Mesodermal cell (in vitro differentiated cells): ENCODE results near the gene DGKQ.
A peak's percentile ranks its signal among the peaks of the same experiment; 100 is the strongest.
"Not testable (repeated sequence)": the region's sequence is repeated elsewhere in the genome, so short reads cannot be mapped to it uniquely, and the experiment has no call there.

Source experiments
- H3K27ac ChIP-seq: 2 replicates; pipeline ENCODE4 v1.7.0; 2013; ENCODE audit warnings: mild to moderate bottlenecking, low read depth, low read length, moderate library complexity; ENCODE audit not compliant: severe bottlenecking
- H3K36me3 ChIP-seq: 2 replicates; pipeline ENCODE4 v1.7.1; 2013; ENCODE audit warnings: mild to moderate bottlenecking, low read length, moderate library complexity; ENCODE audit not compliant: control insufficient read depth, insufficient read depth
- H3K4me1 ChIP-seq: one replicate; pipeline ENCODE4 v1.7.1; 2013; ENCODE audit warnings: mild to moderate bottlenecking, low read length; ENCODE audit not compliant: insufficient read depth, control insufficient read depth, poor library complexity, severe bottlenecking
- H3K4me3 ChIP-seq: 2 replicates; pipeline ENCODE4 v1.7.0; 2013; ENCODE audit warnings: low read length, control low read depth, mild to moderate bottlenecking; ENCODE audit not compliant: insufficient read depth, poor library complexity, severe bottlenecking; ENCODE audit errors: extremely low read depth
- H3K9me3 ChIP-seq: 2 replicates; pipeline ENCODE4 v1.7.1; 2013; ENCODE audit warnings: mild to moderate bottlenecking, low read length, moderate library complexity; ENCODE audit not compliant: control insufficient read depth
- WGBS, 2 experiments: methylation state at CpG; one replicate each; pipeline ENCODE4 v1.1.5; 2013; ENCODE audit warnings: missing lambda C conversion rate in 2 of 2; ENCODE audit not compliant: insufficient coverage in 2 of 2; 5-methylcytosine and 5-hydroxymethylcytosine counted together

Gene DGKQ

DNA sequence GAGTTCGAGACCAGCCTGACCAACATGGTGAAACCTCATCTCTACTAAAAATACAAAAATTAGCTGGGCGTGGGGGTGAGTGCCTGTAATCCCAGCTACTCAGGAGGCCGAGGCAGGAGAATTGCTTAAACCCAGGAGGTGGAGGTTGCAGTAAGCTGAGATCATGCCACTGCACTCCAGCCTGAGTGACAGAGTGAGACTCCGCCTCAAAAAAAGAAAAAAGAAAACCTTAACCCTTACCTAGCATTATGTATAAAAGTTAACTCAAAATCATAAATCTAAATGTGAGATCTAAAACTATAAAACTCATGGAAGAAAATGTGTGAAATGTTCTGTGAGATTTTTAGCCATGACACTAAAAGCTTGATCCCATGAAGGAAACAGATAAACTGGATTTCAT is 33.9 kb downstream of the DGKQ start:
- not testable (repeated sequence) for H3K36me3 ChIP-seq, H3K4me1 ChIP-seq, H3K9me3 ChIP-seq, H3K27ac ChIP-seq, H3K4me3 ChIP-seq
- 50 to 58% methylated on average over 1 to 2 of the region's 4 CpGs for WGBS, 2 experiments

DNA sequence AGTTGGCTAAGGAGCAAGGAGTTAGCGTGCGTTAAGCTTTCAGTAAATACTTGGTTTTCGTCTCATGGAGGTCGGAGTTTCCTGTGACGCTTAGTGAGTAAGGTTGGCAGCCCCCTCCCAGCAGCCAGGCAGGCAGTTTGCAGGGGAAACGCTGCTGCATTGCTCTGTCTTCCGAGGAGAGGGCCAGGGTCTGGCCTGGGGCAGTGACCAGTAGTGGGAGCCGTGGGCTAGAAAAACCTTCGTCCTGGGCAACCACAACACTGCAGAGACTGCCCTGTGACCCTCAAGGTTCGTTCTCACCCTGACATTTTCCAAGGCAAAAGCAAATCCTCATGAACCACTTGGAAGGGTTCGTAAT is 40.7 kb downstream of the DGKQ start:
- WGBS, 2 experiments = 3 to 8% methylated on average over 10 of the region's 11 CpGs
- H3K4me1 ChIP-seq = peaks cover 5% of the 10 kb centered on the region
- peak overlapping the region; percentile 99 for H3K4me3 ChIP-seq
- no peaks in the 10 kb centered on the region for H3K36me3 ChIP-seq
- H3K27ac ChIP-seq = peak overlapping the region; percentile 72
- H3K9me3 ChIP-seq = no peaks in the 10 kb centered on the region

DNA sequence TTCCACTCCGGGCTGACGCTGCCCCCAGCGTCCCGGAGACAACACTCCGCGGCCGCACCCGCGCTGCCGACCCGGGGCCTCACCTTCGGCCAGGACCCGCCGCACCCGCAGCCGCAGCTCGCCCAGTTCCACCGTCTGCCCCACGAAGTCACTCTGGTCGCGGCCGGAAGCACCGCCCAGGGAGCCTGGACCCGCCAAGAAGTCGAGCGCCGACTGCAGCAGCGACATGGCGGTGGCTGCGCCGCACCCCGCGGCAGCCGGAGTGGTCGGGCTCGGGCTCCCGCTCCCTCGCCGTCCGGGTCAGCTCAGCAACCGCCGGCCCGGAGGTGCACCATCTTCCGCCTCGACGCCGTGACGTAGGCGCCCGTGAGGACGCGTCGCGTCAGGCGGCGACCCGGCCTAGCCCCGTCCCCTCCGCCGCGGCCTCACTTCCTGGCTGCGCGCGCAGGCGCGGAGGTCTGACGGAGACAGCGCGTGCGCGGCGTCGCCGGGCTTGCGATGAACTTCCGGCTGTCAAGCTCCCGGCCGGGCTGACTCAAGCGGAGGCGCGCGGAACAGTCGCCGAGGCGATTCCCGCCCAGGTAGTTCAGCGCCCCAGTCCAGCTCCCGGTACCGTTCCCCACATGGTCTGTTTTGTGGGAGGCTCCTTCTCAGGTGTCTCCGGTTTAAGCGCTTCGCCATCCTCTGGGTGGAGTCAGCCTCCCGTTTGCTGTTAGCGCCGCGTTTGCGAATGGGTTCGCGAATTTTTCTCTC is 41.2 kb downstream of the DGKQ start, which contains the start of the genes GAK and TMEM175:
Gene GAK, minus strand, starts transcription at position 357 of the 753 bp plus-strand sequence. Its CDS starts 129 bp downstream, at position 228.
Gene TMEM175, plus strand, starts transcription at position 501 of the 753 bp plus-strand sequence. CDS start 15,280 bp downstream, outside the sequence.
- H3K9me3 ChIP-seq = no peaks in the 10 kb centered on the region
- peak within 1 kb of the TSS; percentile 73 for H3K27ac ChIP-seq
- peaks cover 5% of the 10 kb centered on the region for H3K4me1 ChIP-seq
- H3K4me3 ChIP-seq = peak within 1 kb of the TSS; percentile 99
- no peaks in the 10 kb centered on the region for H3K36me3 ChIP-seq
- WGBS, 2 experiments = 0% methylated on average over 92 to 99 of the region's 99 CpGs

DNA sequence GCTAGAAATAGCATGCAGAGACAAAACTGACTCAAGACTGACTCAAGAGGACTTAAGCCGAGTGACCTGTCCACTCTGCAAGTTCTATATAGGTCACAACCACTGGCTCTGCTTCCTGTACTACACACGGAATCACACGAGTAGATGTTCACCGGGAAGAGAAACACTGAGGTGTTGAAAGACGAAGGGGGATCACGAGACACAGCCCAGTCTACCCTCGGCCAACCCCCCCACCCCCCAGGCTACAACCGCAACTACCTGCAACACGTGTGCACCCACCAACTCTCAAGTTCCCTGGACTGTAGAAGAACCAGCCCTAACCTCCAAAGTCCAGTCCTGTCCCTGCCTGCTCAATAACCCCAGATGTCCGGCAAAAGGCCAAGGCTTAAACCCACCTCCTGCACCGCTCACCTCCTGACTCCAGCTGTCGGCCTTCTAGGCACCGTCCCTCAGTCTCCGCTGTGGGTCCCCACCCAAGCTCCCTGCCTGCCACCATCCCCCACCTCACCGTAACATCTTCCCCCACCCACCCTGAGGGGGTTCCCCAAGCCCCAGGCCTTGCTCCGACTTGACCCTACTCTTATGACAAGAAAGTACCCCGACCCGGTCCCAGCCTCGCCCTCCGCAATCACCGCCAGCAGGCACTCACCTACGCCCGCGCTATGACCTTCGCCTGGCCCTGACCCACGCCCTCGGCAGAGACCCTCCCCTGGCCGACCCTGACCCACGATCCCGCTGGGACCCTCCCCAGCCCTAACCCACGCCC is 42.0 kb downstream of the DGKQ start:
- Histone ChIP-seq H3K9me3 (no peaks in the 10 kb centered on the region), H3K4me1 (peaks cover 5% of the 10 kb centered on the region), H3K36me3 (no peaks in the 10 kb centered on the region), H3K4me3 (peak overlapping the region; percentile 99), H3K27ac (peak overlapping the region; percentile 73)
- WGBS, 2 experiments = 7 to 11% methylated on average over 25 of the region's 31 CpGs

DNA sequence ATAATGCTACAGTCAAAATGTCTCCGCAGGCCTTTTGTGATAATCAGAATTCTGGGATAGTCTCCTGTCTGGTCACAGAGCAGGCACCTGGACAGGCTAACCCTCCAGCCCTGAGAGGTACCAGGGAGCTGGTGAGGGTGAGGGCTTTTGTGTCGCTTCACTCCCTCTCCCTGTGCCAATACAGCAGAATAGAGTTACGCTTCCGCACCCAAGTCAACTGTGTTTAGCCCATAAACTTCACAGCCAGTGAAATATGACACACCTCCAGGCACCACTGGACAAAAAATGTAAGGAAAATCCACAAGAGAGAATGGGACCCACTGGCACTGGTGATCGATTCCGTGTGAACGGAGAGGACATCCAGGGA is 42.6 kb downstream of the DGKQ start:
- Histone ChIP-seq H3K36me3 (no peaks in the 10 kb centered on the region), H3K4me3 (peak overlapping the region; percentile 99), H3K4me1 (peaks cover 5% of the 10 kb centered on the region), H3K9me3 (no peaks in the 10 kb centered on the region), H3K27ac (no peak overlapping the region)
- WGBS, 2 experiments = 80 to 86% methylated on average over 7 of the region's 7 CpGs

DNA sequence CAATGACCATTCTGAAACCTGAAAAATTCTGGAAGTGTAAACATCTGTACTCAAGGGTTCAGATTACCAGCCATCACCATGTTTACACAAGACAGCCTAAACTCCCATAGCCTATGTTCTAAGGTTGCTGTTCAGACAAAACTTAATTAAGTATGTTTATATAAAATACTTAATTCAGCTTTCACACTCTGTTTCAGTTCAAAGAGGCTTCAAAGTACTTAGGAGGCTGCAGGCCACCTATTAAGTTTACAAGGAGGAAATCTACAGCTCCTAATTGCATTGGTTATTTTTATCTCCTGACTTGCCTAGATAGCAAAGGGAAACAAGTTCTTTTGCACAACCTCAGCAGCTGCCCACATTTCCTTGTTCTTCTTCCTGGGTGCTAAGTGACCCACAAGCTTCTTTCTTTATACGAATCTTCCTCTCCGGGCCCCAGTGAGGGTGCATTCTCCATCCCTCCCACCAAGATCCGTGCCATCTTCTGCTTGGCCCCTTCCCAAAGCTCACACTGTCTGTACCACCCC is 43.3 kb downstream of the DGKQ start:
- no peaks in the 10 kb centered on the region for H3K9me3 ChIP-seq
- no peak overlapping the region for H3K4me3 ChIP-seq
- H3K4me1 ChIP-seq = peaks cover 8% of the 10 kb centered on the region
- no peak overlapping the region for H3K27ac ChIP-seq
- peaks cover 2% of the 10 kb centered on the region for H3K36me3 ChIP-seq
- 57 to 87% methylated on average over 1 to 3 of the region's 3 CpGs for WGBS, 2 experiments

DNA sequence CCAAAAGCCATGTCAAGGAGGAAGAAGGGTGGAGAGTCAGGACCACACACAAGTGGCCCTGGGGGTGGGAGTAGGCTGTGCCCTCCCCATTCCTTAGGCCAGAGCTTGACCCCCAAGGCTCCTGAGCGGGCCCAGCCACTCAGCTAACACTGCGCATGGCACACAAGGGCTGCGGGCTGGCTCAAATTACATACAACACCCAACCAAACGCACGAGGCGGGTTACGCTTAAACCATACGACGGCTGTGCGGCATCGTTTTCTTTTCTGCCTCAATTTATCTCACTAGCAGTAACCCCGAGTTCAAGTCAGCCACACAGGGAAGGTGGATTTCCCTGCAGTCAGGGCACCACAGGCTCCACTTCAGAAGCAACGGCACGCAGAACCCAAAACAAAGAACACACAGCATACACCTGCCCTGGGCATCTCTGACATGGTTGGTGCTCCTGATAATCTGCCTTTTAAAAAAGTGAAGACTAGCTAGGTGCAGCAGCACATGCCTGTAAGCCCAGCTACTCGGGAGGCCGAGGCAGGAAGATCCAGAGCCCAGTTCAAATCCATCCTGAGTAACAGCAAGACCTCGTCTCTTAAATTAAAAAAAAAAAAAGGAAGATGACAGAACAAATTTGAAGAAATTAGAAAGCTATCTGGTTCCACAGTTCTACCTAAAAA is 44.1 kb downstream of the DGKQ start:
- 82 to 96% methylated on average over 15 to 16 of the region's 17 CpGs for WGBS, 2 experiments
- peaks cover 8% of the 10 kb centered on the region for H3K4me1 ChIP-seq
- H3K27ac ChIP-seq = no peak overlapping the region
- H3K36me3 ChIP-seq = peaks cover 2% of the 10 kb centered on the region
- no peak overlapping the region for H3K4me3 ChIP-seq
- H3K9me3 ChIP-seq = no peaks in the 10 kb centered on the region

DNA sequence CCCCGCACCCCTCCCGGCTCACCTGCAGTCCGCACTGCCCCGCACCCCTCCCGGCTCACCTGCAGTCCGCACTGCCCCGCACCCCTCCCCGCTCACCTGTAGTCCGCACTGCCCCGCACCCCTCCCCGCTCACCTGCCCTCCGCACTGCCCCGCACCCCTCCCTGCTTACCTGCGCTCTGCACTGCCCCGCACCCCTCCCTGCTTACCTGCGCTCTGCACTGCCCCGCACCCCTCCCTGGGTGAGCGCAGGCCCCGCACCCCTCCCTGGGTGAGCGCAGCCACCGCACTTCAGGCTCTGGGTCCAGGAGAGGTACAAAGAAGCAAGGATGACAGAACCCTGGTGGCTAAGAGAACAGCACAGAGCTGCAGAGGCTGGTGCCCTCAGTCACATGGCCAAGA is 45.8 kb downstream of the DGKQ start:
- WGBS, 2 experiments = 98 to 100% methylated on average over 2 to 8 of the region's 21 CpGs

DNA sequence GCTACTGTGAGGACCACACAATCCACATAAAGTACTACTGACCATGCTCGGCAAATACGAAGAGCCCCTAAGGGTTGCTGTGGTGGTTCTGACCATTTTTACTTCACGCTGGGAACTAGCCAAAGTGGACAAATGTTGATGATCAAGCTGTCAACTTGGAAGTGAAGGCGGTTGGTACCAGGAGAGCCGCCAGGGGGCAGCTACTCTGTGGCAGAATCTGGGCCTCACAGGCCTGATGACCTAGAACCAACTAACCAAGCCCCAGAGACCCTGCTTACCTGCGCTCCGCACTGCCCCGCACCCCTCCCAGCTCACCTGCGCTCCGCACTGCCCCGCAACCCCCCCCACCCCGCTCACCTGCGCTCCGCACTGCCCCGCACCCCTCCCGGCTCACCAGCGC is 46.8 kb downstream of the DGKQ start:
- H3K36me3 ChIP-seq = peaks cover 17% of the 10 kb centered on the region
- H3K27ac ChIP-seq = no peak overlapping the region
- 56 to 61% methylated on average over 3 to 5 of the region's 17 CpGs for WGBS, 2 experiments
- no peak overlapping the region for H3K4me3 ChIP-seq
- H3K9me3 ChIP-seq = no peaks in the 10 kb centered on the region
- H3K4me1 ChIP-seq = peaks cover 3% of the 10 kb centered on the region

More for the DNA sequence above, 45.8 kb downstream of the DGKQ start:
- not testable (repeated sequence) for H3K4me1 ChIP-seq, H3K4me3 ChIP-seq, H3K36me3 ChIP-seq, H3K9me3 ChIP-seq, H3K27ac ChIP-seq

DNA sequence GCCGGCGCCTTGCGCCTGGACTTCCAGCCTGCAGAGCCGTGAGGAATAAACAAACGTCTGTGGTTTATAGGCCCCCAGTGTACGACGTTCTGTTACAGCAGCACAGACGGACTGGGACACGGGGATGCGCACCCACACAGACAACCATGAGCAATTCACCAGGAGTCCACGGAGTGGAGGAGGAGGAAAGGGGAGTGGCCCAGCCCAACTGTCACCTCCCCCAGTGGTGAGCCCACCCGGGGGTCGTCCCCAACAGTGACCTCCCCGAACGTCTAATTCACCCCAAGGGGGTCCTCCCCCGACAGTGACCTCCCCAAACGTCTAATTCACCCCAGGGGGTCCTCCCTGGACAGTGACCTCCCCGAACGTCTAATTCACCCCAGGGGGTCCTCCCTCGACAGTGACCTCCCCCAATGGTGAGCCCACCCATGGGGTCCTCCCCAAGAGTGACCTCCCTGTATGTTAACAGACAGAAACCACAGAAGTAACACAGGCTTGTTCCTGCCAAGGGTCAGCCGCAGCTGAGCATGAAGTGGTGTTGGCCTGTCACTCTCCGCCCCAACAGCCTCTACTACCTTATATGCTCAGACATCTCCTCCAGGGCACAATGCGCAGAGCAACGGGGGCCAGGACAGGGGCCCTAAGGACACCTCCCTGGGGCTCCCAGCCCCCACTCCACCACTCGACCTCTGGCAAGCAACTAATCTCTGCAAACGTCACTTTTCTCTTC is 47.4 kb downstream of the DGKQ start:
- H3K9me3 ChIP-seq = no peaks in the 10 kb centered on the region
- H3K4me3 ChIP-seq = no peak overlapping the region
- H3K4me1 ChIP-seq = peaks cover 3% of the 10 kb centered on the region
- WGBS, 2 experiments = 94 to 96% methylated on average over 22 to 23 of the region's 26 CpGs
- H3K27ac ChIP-seq = no peak overlapping the region
- H3K36me3 ChIP-seq = peaks cover 20% of the 10 kb centered on the region
